PC-3 (cell line): ENCODE results near the gene TMCO6. TPM values are rescaled to one million over a fixed set of nuclear protein-coding genes. Genes with fewer than 3 reads are reported as not detected.

Experiments
- ATAC-seq: fragments of 200-7000 bp; cut with Tn5 transposase; 2 replicates; pipeline ENCODE4 v1.9.1; 2020; ENCODE audit warnings: mild to moderate bottlenecking, moderate library complexity
- BruUV-seq: library from RNA; stranded (reverse); fragments of 400-500 nt; replicated peaks from 2 replicates; lab custom pipeline; 2021; lab: Mats Ljungman, UMichigan
- CTCF ChIA-PET: fragments of 300-600 bp; sonication (Branson Sonifier 250); formaldehyde crosslinking; loops from one replicate; lab custom pipeline; 2022; ENCODE audit warnings: antibody characterized with exemption; lab: Charles Lee
- POLR2A ChIA-PET: fragments of 300-600 bp; sonication (Branson Sonifier 250); formaldehyde crosslinking; loops from one replicate; lab custom pipeline; 2022; ENCODE audit warnings: antibody characterized with exemption; ENCODE audit not compliant: unreplicated experiment; lab: Charles Lee
- DNase-seq: peaks from one replicate; pipeline ENCODE4 v3.0.0-alpha.2; 2015
- H2AFZ ChIP-seq: fragments of 300-600 bp; sonication (generic); 2 replicates; pipeline ENCODE4 v1.6.0; 2016; ENCODE audit warnings: antibody characterized with exemption, low read length
- H3F3A ChIP-seq: fragments of 300-600 bp; sonication (generic); one replicate; pipeline ENCODE4 v1.6.0; 2017; ENCODE audit warnings: antibody characterized with exemption, low read length, control low read depth, mild to moderate bottlenecking; ENCODE audit not compliant: unreplicated experiment
- H3K27ac ChIP-seq: fragments of 300-600 bp; sonication (generic); 2 replicates; pipeline ENCODE4 v1.5.1; 2016; ENCODE audit warnings: mild to moderate bottlenecking, low read length
- H3K27me3 ChIP-seq: fragments of 300-600 bp; sonication (generic); 2 replicates; pipeline ENCODE4 v1.6.1; 2016; ENCODE audit warnings: low read length, mixed read lengths
- H3K36me3 ChIP-seq: fragments of 300-600 bp; sonication (generic); 2 replicates; pipeline ENCODE4 v1.6.1; 2016; ENCODE audit warnings: low read depth, mixed run types, low read length, mixed read lengths
- H3K4me1 ChIP-seq: fragments of 300-600 bp; sonication (generic); 2 replicates; pipeline ENCODE4 v1.5.1; 2016; ENCODE audit warnings: low read length; ENCODE audit not compliant: insufficient read depth
- H3K4me2 ChIP-seq: fragments of 300-600 bp; sonication (generic); 2 replicates; pipeline ENCODE4 v1.6.0; 2016; ENCODE audit warnings: low read length
- H3K4me3 ChIP-seq: fragments of 300-600 bp; sonication (generic); 2 replicates; pipeline ENCODE4 v1.5.1; 2016; ENCODE audit warnings: mild to moderate bottlenecking, low read length, mixed read lengths
- H3K79me2 ChIP-seq: fragments of 300-600 bp; sonication (generic); 2 replicates; pipeline ENCODE4 v1.6.1; 2017; ENCODE audit warnings: low read length, mixed read lengths
- H3K9ac ChIP-seq: fragments of 300-600 bp; sonication (generic); 2 replicates; pipeline ENCODE4 v1.6.0; 2016; ENCODE audit warnings: mild to moderate bottlenecking, low read length
- H3K9me2 ChIP-seq: fragments of 300-600 bp; sonication (generic); replicated peaks from 2 replicates; pipeline ENCODE4 v1.6.1; 2016; ENCODE audit warnings: mixed run types, low read length, mixed read lengths
- H3K9me3 ChIP-seq: fragments of 300-600 bp; sonication (generic); 2 replicates; pipeline ENCODE4 v1.6.1; 2016; ENCODE audit warnings: low read length, mixed read lengths
- H4K20me1 ChIP-seq: fragments of 300-600 bp; sonication (generic); 2 replicates; pipeline ENCODE4 v1.6.1; 2016; ENCODE audit warnings: low read length, mixed read lengths
- EZH2 ChIP-seq: fragments of 300-600 bp; sonication (generic); IDR thresholded peaks from one replicate; pipeline ENCODE4 v1.6.1; 2017; ENCODE audit warnings: antibody characterized with exemption, mild to moderate bottlenecking, low read length; ENCODE audit not compliant: unreplicated experiment
- EZH2phosphoT487 ChIP-seq: fragments of 300-600 bp; sonication (generic); IDR thresholded peaks from 2 replicates; pipeline ENCODE4 v1.6.1; 2018; ENCODE audit warnings: mild to moderate bottlenecking, antibody characterized with exemption, low read length, borderline replicate concordance
- intact Hi-C: fragments of 100-400 bp; cut with micrococcal nuclease; formaldehyde crosslinking; loops from 2 replicates; pipeline ENCODE4 v1.9.0; 2023
- total RNA-seq: library from RNA; depleted of rRNA; stranded (reverse); fragments of >200 nt; gene quantifications from 2 replicates; pipeline ENCODE4 v1.2.3, GENCODE V29; 2014
- TF ChIP-seq, protein P1 (sequence below): fragments of 300-600 bp; sonication (generic); conservative IDR thresholded peaks from 2 replicates; pipeline ENCODE4 v1.5.1; 2017; ENCODE audit warnings: antibody characterized with exemption, low read depth, mild to moderate bottlenecking, low read length

Gene TMCO6
- total RNA-seq, 1 experiment from 2014 or later, result 16.5 TPM

DNA sequence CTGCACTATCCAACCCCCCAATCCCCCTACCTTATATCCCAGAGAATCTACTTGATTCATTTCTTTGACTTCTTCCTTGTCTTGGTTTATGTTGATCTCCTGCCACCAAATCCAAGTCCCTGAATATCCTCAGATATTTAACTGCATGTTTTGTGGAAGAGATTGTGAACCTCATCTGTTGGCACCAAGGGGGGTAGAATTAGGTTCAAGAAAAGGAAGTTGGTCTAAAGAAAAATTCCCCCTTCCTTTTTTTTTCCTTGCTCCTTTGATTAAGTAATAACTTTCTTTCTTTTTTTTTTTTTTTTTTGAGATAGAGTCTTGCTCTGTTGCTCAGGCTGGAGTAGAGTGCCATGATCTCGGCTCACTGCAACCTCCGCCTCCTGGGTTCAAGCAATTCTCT is 5.8 kb upstream of the TMCO6 start:
- Histone ChIP-seq H3K27ac (no peak overlapping the region), H3K4me3 (no peak overlapping the region), H3K4me1 (no peaks in the 10 kb centered on the region), H3K27me3 (no peaks in the 10 kb centered on the region), H3K79me2 (no peaks in the 10 kb centered on the region), H4K20me1 (no peaks in the 10 kb centered on the region), H3K36me3 (no peaks in the 10 kb centered on the region; the same call in 1 of the 2 replicates), H3K4me2 (peak overlapping the region; percentile 69; the same call in 1 of the 2 replicates), H3K9me2 (no peaks in the 10 kb centered on the region), H3F3A (no peaks in the 10 kb centered on the region), H2AFZ (no peak overlapping the region), H3K9ac (no peak overlapping the region), H3K9me3 (no peaks in the 10 kb centered on the region)
- POLR2A ChIA-PET, result no interaction called here
- TF ChIP-seq EZH2 (no peak), EZH2phosphoT487 (no peak)
- TF ChIP-seq, protein P1, sequence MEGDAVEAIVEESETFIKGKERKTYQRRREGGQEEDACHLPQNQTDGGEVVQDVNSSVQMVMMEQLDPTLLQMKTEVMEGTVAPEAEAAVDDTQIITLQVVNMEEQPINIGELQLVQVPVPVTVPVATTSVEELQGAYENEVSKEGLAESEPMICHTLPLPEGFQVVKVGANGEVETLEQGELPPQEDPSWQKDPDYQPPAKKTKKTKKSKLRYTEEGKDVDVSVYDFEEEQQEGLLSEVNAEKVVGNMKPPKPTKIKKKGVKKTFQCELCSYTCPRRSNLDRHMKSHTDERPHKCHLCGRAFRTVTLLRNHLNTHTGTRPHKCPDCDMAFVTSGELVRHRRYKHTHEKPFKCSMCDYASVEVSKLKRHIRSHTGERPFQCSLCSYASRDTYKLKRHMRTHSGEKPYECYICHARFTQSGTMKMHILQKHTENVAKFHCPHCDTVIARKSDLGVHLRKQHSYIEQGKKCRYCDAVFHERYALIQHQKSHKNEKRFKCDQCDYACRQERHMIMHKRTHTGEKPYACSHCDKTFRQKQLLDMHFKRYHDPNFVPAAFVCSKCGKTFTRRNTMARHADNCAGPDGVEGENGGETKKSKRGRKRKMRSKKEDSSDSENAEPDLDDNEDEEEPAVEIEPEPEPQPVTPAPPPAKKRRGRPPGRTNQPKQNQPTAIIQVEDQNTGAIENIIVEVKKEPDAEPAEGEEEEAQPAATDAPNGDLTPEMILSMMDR, result no peak
- CTCF ChIA-PET, result no interaction called here
- ATAC-seq (no peak), DNase-seq (no peak)
- no TSS peak for BruUV-seq
- intact Hi-C loops, result no loop called here

GRCh38 chr5:140634103-140634502 is 5.1 kb upstream of the TMCO6 start:
- intact Hi-C loops, result no loop called here
- Histone ChIP-seq H3K79me2 (no peaks in the 10 kb centered on the region), H3K4me2 (no peak overlapping the region), H3K4me1 (0 out of 2 replicates have a peak, but pooled peaks cover 4% of the 10 kb centered on the region), H4K20me1 (no peaks in the 10 kb centered on the region), H3K9ac (no peak overlapping the region), H3K9me3 (no peaks in the 10 kb centered on the region), H3K4me3 (no peak overlapping the region), H3F3A (no peaks in the 10 kb centered on the region), H3K9me2 (no peaks in the 10 kb centered on the region), H3K27me3 (no peaks in the 10 kb centered on the region), H3K36me3 (no peaks in the 10 kb centered on the region), H3K27ac (no peak overlapping the region), H2AFZ (no peak overlapping the region)
- no TSS peak for BruUV-seq
- ATAC-seq (no peak), DNase-seq (no peak)
- no peak for TF ChIP-seq EZH2phosphoT487
- TF ChIP-seq EZH2, result no peak
- TF ChIP-seq, protein P1, result no peak
- POLR2A ChIA-PET, result no interaction called here
- CTCF ChIA-PET, result interaction anchor here (0.7 kb wide), 1 partner anchor 87 kb away, joined by 4 read pairs; no protein-coding TSS in a partner anchor
